Measurements from ENCODE around the gene SPATA13.

DNA sequence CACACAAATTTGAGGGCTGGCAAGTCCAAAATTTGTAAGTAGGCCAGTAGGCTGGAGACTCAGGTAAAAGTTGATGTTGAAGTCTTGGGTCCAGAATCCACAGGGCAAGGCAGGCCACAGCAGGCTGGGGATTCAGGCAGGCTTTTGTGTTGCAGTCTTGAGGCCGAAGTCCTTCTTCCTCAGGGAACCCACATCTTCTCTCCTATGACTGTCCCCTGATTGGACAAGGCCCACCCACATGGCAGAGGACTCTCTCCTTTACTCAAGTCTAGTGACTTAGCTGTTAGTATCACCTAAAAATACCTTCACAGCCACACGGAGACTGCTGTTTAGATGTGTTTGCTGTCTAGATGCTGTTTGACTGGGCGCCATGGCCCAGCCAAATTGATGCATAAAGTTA, 9.9 kb upstream of the SPATA13 start:
- TF ChIP-seq EZH2 (IDR thresholded peaks at IDR 0.05; ENCODE audit: low read length, missing control alignments): no peak
- TF ChIP-seq, protein P1, sequence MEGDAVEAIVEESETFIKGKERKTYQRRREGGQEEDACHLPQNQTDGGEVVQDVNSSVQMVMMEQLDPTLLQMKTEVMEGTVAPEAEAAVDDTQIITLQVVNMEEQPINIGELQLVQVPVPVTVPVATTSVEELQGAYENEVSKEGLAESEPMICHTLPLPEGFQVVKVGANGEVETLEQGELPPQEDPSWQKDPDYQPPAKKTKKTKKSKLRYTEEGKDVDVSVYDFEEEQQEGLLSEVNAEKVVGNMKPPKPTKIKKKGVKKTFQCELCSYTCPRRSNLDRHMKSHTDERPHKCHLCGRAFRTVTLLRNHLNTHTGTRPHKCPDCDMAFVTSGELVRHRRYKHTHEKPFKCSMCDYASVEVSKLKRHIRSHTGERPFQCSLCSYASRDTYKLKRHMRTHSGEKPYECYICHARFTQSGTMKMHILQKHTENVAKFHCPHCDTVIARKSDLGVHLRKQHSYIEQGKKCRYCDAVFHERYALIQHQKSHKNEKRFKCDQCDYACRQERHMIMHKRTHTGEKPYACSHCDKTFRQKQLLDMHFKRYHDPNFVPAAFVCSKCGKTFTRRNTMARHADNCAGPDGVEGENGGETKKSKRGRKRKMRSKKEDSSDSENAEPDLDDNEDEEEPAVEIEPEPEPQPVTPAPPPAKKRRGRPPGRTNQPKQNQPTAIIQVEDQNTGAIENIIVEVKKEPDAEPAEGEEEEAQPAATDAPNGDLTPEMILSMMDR (conservative IDR thresholded peaks at IDR 0.05 in 1 of 2, IDR thresholded peaks at IDR 0.05 in 1 of 2; ENCODE audit: low read depth in 1 of 2, low read length in 2 of 2): no peak

Data from fibroblast of lung (primary cell).